ENCODE measurements around the gene ANKUB1.

Gene ANKUB1

DNA sequence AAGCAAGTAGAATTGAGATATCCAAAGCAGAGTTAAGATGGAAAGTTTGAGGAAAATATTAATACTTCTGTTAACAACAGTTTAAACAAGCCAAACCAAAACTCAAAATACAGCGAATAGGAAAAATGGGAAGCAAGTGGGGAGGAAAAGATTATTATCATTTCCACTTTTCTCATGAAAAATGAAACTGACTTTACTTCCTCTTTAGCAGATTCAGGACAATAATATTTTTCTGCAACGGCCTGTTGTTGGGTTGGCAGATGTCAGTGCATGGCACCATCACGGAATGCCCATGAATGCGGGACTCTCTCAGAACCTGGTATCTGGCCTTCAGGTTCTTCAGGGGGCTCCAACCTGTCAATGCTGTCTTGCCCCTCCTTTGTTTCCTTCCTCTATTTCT, 11.1 kb downstream of the ANKUB1 start:
- H3K27ac ChIP-seq (ENCODE audit: low read depth, low read length), result peak overlapping the region; percentile 33; the same call in 1 of the 2 replicates
- no peaks in the 10 kb centered on the region for H4K20me1 ChIP-seq (ENCODE audit: low read depth, low read length)
- H3K79me2 ChIP-seq (ENCODE audit: insufficient read depth, low read length), result no peaks in the 10 kb centered on the region
- peak overlapping the region; percentile 42 for H3K4me2 ChIP-seq (ENCODE audit: low read depth, low read length, poor library complexity, severe bottlenecking)
- no peaks in the 10 kb centered on the region for H3K27me3 ChIP-seq (ENCODE audit: low read length)
- H3K4me3 ChIP-seq (ENCODE audit: insufficient read depth, low read length, poor library complexity, severe bottlenecking), result no peak overlapping the region
- no peak overlapping the region for H3K9ac ChIP-seq (ENCODE audit: low read length)
- no peak for TF ChIP-seq EZH2phosphoT487 (conservative IDR thresholded peaks at IDR 0.05; ENCODE audit: low read length)
- TF ChIP-seq, protein P1, sequence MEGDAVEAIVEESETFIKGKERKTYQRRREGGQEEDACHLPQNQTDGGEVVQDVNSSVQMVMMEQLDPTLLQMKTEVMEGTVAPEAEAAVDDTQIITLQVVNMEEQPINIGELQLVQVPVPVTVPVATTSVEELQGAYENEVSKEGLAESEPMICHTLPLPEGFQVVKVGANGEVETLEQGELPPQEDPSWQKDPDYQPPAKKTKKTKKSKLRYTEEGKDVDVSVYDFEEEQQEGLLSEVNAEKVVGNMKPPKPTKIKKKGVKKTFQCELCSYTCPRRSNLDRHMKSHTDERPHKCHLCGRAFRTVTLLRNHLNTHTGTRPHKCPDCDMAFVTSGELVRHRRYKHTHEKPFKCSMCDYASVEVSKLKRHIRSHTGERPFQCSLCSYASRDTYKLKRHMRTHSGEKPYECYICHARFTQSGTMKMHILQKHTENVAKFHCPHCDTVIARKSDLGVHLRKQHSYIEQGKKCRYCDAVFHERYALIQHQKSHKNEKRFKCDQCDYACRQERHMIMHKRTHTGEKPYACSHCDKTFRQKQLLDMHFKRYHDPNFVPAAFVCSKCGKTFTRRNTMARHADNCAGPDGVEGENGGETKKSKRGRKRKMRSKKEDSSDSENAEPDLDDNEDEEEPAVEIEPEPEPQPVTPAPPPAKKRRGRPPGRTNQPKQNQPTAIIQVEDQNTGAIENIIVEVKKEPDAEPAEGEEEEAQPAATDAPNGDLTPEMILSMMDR (IDR thresholded peaks at IDR 0.05; ENCODE audit: insufficient read depth, low read length, poor library complexity, severe bottlenecking), result no peak
- no peak overlapping the region for H2AFZ ChIP-seq (ENCODE audit: low read depth, low read length, severe bottlenecking)
- H3K36me3 ChIP-seq (ENCODE audit: low read length), result no peaks in the 10 kb centered on the region
- no peaks in the 10 kb centered on the region for H3K9me3 ChIP-seq (ENCODE audit: insufficient read depth, low read length)
- no peaks in the 10 kb centered on the region for H3K9me2 ChIP-seq (replicated peaks; ENCODE audit: insufficient read depth, low read length)
- H3F3A ChIP-seq (ENCODE audit: insufficient read depth), result no peaks in the 10 kb centered on the region

DNA sequence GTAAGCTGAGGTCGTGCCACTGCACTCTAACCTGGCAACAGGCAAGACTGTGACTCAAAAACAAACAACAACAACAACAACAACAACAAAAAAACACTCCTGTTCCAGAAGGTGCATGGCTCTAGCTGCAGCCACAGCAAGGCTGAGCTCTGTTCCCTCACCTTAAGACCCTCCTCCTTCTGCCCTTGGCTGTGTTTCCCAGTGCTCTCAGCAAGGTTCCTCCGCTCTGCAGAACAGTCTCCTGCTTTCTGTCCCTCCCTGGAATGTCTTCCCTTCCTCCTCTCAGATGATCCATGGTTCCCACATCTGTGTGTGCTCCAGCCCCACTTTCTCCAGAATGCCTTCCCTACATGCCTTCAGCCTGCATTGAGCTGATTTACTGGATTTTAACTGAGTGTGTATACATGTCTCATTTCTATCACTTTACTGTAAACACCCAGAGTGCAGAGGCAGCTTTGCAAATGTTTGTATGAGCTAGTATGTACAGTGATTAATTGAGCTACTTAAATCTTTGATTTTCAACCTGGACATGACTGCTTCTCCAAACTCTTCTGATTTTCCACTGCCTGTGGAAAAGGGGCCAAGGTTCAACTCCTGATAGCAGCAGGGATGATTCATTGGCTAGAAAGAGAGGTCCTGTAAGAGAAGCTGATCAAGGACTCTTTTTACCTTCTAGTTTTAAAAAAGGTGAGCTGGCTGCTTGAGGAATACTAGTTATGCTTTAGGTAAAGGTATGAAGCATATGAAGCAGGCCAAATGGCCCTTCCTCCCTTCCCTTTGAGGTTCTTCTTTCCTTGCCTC, 14.7 kb downstream of the ANKUB1 start:
- Histone ChIP-seq H3K27me3 (ENCODE audit: low read length) (no peaks in the 10 kb centered on the region), H3K79me2 (ENCODE audit: insufficient read depth, low read length) (no peaks in the 10 kb centered on the region), H3F3A (ENCODE audit: insufficient read depth) (no peaks in the 10 kb centered on the region), H3K27ac (ENCODE audit: low read depth, low read length) (no peak overlapping the region), H3K36me3 (ENCODE audit: low read length) (no peaks in the 10 kb centered on the region), H3K9me2 (replicated peaks; ENCODE audit: insufficient read depth, low read length) (no peaks in the 10 kb centered on the region), H4K20me1 (ENCODE audit: low read depth, low read length) (no peaks in the 10 kb centered on the region), H3K9ac (ENCODE audit: low read length) (no peak overlapping the region), H3K4me2 (ENCODE audit: low read depth, low read length, poor library complexity, severe bottlenecking) (no peak overlapping the region), H3K9me3 (ENCODE audit: insufficient read depth, low read length) (no peaks in the 10 kb centered on the region), H3K4me3 (ENCODE audit: insufficient read depth, low read length, poor library complexity, severe bottlenecking) (no peak overlapping the region), H2AFZ (ENCODE audit: low read depth, low read length, severe bottlenecking) (no peak overlapping the region)
- TF ChIP-seq, protein P1 (IDR thresholded peaks at IDR 0.05; ENCODE audit: insufficient read depth, low read length, poor library complexity, severe bottlenecking), result no peak
- TF ChIP-seq EZH2phosphoT487 (conservative IDR thresholded peaks at IDR 0.05; ENCODE audit: low read length), result no peak

DNA sequence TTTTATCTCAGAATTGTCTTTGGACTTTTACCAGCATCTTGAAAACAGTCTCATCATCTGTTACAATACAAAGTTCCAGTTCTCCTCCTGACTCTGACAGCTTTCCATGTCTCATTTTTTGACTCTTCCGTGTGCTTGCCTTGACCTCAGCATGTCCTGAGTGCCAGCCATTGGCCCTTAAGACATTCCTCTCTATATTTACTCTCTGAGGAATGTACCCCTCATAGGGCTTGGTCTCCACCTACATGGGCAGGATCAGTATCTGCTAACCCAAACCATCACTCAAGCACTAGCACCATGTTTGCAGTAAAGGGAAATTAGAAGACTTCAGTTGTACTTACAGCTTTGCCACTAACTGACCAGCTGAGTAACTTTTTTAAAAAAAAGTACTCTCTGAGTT, 16.2 kb downstream of the ANKUB1 start:
- Histone ChIP-seq H3K4me3 (ENCODE audit: insufficient read depth, low read length, poor library complexity, severe bottlenecking) (no peak overlapping the region), H3K36me3 (ENCODE audit: low read length) (no peaks in the 10 kb centered on the region)
- no peak for TF ChIP-seq EZH2phosphoT487 (conservative IDR thresholded peaks at IDR 0.05; ENCODE audit: low read length)
- TF ChIP-seq, protein P1 (IDR thresholded peaks at IDR 0.05; ENCODE audit: insufficient read depth, low read length, poor library complexity, severe bottlenecking), result no peak

More for the DNA sequence above, 16.2 kb downstream of the ANKUB1 start:
- Histone ChIP-seq H3K9me2 (replicated peaks; ENCODE audit: insufficient read depth, low read length) (no peaks in the 10 kb centered on the region), H3K79me2 (ENCODE audit: insufficient read depth, low read length) (no peaks in the 10 kb centered on the region), H3K27me3 (ENCODE audit: low read length) (no peaks in the 10 kb centered on the region), H3K27ac (ENCODE audit: low read depth, low read length) (no peak overlapping the region), H3K4me2 (ENCODE audit: low read depth, low read length, poor library complexity, severe bottlenecking) (no peak overlapping the region), H3K9ac (ENCODE audit: low read length) (no peak overlapping the region), H2AFZ (ENCODE audit: low read depth, low read length, severe bottlenecking) (no peak overlapping the region), H3K9me3 (ENCODE audit: insufficient read depth, low read length) (no peaks in the 10 kb centered on the region), H3F3A (ENCODE audit: insufficient read depth) (no peaks in the 10 kb centered on the region), H4K20me1 (ENCODE audit: low read depth, low read length) (no peaks in the 10 kb centered on the region)
